HG02970 (cell line): ENCODE measurements around the gene EPB41L3.
"Not testable (repeated sequence)": the region's sequence is repeated elsewhere in the genome, so short reads cannot be mapped to it uniquely, and the experiment has no call there.

Experiments
- ATAC-seq: cut with Tn5 transposase; IDR thresholded peaks from one replicate; pipeline ENCODE4 v1.9.1; 2021; ENCODE audit warnings: mild to moderate bottlenecking, moderate library complexity, moderate number of reproducible peaks; ENCODE audit not compliant: unreplicated experiment, low FRiP score

The EPB41L3 gene

DNA sequence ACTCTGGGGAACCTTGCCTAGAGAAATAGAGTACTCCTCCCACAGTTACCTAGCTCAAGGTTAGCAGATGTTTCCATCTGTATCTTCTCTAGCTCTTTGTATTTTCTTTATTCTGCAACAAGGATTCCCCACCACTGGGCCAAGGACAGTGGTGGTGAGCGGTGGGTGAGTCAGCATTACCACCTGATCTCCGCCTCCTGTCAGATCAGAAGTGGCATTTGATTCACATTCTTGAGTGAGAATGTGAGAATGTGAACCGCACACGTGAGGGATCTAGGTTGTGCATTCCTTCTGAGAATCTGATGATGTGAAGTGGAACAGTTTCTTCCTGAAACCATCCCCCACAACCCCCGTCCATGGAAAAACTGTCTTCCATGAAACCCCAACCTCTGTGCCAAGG, 9.0 kb downstream of the EPB41L3 start:
- ATAC-seq = no peak

- ATAC-seq = no peak
Observed at GRCh38 chr18:5532066-5532465, 11.7 kb downstream of the EPB41L3 start.

DNA sequence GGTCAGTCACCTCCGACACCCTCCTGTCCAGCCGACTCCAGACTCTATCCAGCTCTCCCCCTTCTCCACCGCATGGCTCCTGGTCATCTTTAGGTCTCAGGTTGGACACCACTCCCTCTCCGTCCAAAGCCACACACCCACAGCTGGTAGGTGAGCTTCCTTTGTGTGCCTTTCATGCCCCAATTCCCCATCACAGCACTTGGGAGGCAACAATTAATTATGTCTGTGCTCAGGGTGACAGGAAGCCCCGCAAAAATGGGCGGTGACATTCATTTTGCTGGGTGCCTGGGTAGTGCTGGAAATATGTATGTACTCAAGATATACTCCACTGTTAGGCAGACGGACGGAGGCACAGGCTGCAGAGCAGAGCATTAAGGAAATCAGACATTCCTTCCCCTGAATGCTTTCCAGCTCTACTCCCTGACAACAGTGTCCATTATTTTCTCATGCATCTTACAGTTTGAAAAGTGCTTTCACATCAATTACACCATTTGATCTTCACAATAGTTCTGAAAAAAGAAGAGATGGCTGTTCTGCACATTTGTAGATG, 13.1 kb downstream of the EPB41L3 start:
- no peak for ATAC-seq

DNA sequence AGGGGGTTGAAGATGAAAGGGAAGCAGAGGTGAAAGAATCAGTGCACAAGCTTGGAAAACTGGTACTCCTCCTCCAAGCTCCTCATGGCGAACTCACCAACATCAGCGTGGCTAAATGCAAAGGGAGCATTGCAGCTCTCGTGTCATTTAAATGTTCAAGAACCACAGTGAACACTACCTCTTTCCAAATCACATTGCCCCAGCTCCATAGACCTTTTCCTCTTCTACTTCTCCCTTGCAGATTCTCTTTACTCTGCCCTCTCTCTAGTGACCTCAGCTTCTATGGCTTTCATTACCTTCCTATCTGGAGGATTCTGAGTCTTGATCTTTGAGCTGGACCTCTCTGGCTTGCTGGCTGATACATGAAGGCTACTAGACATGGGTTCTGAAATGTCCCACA, 14.3 kb downstream of the EPB41L3 start:
- no peak for ATAC-seq

DNA sequence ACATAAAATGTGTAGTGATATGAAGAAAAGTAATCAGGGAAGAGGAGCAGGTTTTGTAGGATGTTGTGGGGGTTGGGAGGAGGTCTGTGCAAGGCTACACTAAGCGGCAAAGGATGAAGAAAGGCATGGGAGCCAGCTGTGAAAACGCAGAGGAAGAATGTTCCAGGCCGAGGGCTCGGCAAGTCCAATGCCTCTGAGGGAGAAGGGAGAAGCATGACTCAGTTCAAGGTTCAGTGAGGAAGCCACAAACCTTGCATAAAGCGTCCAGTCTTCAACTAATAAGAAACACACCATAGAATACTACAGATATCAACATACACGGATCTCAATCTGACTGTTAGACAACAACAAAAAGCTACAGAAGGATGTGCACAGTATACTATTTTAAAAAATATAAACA, 16.2 kb downstream of the EPB41L3 start:
- ATAC-seq = no peak

- no peak for ATAC-seq
Observed at GRCh38 chr18:5524660-5525059, 19.1 kb downstream of the EPB41L3 start.

- ATAC-seq = no peak
Observed at GRCh38 chr18:5521000-5521399, 22.8 kb downstream of the EPB41L3 start.

GRCh38 chr18:5520464-5520863, 23.3 kb downstream of the EPB41L3 start:
- ATAC-seq = no peak

DNA sequence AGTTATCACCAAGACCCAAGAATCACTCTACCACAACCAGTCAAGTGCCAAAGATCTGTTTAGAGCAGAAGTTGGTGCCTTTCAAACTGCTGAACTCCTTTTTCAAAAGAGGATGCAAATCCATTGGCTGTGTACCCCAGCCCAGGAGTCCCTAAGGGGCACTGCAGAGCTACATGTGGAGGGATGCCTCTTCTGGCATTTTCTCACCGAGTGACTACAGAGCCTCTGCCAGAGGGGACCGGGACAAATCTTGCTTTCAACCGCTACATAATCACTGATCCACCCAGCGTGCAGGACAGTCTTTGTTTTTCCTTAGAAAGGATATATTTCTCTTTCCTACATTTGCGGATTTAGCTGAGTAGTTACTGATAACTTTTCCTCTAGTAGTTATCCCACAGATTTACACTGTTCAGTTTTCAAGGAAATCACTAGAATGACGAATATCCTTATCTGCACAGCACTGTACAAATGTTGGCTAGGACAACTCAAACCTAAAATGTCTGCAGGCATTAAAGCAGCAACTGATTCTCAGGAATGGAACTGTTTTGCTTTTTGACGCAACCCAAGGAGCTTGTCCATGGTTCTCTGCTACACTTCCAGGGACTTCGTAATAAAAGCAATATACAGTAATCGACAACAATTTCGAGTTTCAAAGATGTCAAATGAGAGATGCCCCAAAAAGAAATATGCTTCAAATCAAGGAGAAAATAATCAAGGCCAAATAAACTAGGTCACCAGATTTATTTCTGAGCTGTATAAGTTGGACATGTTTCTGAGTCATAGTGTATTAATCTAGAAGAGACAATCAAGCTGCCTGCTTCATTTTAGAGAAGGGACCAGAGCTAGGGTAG, 24.1 kb downstream of the EPB41L3 start:
- no peak for ATAC-seq

DNA sequence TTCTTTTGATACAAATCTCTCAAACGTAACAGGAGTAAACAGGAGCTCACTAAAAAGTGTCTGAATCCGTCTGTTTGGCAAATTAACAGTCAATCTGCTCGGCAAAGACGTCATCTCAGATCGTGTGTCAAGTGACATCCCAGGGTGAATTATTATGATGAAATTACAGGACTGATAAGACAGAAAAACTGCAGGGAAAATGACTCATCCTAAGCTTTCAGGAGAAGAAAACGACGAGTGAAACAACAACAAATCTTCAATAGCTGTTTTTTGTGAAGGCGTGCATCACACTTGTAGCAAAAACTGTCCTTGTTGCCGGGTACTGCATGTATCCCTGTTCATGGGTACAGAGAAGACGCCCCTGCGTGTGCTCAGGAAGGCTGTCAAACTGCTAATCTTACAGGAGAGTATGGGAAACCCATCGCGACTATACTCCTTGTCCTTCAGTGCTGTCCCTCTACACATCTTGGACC, 24.9 kb downstream of the EPB41L3 start:
- ATAC-seq = no peak

DNA sequence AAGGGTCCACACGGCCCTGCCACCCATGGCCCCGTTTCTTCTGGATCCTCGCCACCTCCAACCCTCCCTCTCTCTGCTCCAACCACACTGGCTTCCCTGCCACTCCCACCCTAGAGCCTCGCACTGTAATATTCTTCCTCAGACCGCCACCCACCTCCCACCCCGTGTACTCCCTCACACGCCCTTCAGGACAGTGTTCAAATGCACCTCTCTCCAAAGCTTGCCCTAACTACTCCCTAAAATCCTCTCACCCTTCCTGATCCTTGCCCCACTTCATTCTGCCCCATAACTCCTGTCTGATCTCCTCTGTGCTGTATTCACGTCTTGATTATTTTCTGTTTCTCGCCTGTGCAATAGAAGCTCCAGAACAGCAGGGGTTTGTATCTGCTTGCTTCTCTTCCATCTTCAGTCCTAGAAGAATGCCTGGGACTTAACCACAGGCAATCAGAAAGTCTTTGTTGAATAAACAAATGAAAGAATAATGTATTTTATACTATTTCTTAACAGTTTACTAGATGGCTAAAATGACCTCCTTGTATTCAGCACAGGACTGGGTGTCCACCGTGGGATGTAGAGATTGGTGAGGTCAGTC, 25.5 kb downstream of the EPB41L3 start:
- no peak for ATAC-seq

- no peak for ATAC-seq
Observed at GRCh38 chr18:5516841-5517240, 27.0 kb downstream of the EPB41L3 start.

GRCh38 chr18:5515011-5515784, 28.6 kb downstream of the EPB41L3 start:
- no peak for ATAC-seq

- no peak for ATAC-seq
Observed at GRCh38 chr18:5513947-5514346, 29.9 kb downstream of the EPB41L3 start.

- no peak for ATAC-seq
Observed at GRCh38 chr18:5512176-5512575, 31.6 kb downstream of the EPB41L3 start.

- ATAC-seq = not testable (repeated sequence)
Observed at GRCh38 chr18:5511541-5511940, 32.3 kb downstream of the EPB41L3 start.

DNA sequence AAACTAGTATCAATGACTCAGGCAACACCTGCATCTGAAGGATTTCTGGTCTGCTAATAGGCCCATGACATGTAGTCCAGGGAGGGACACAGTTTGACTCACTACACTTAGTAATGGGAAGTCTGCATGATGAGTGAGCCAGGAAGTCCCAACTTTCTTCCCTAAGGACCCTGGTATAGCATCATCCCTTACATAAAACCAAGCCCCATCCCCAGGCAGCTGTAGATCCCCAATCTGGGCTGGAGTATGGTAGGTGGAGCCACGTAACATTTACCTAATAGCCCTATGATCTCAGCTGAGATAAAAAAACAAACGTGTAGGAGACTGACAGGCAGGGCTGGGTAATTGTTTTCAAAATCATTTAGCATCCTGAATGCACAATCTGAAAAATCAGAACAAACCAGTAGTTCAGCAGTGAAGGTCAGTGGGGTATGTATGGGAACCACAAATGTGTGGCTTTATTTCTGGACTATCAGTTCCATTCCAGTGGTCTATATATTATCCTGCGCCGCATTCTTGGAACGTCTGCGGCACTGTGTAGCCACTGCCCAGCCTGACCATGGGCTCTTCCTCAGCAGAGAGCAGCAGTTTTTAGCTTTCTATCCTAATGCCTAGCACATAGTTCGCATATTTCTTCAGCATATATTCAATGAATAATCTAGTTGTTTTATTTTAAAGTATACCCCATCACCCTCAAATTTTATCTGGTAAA, 33.5 kb downstream of the EPB41L3 start:
- ATAC-seq = no peak

DNA sequence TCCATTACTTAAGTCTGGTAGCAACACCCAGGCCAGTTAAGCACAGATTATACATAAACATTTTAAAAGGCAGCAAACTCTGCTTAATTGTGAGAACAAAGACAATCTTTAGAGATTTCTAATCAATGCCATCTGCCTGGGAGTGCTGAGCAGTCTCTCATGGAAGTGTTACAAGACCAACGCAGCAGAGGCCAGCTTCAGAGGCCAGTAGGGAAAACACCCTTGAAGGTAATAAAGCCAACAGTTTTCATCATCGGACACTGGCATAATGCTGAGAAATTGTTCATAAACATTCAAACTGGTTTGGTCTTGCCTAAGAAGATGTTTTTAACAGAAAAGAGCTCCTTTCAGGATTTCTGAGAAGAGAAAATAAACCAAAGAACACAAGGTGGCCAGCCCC, 35.0 kb downstream of the EPB41L3 start:
- ATAC-seq = no peak

DNA sequence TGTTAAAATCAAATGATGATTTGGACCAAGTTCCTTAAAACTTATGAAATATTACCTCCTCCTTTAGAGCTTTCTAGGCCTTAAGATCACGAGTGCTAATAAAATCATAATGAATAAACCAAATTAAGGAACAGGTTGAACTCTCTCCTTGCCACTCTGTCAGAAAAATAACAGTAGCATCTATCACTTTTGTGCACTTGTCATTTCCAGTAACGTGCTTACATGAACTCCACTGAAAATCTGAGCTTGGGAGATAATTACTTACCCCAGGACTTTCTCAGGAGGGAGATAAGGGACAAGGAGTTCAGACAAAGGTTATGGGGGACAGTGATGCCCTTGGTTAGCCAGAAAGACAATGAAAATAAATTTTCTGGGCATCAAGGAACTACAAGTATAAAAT, 36.0 kb downstream of the EPB41L3 start:
- no peak for ATAC-seq

- ATAC-seq = no peak
Observed at GRCh38 chr18:5506174-5506573, 37.6 kb downstream of the EPB41L3 start.
